Left ventricle myocardium inferior (tissue), 1 donor: Measurements from ENCODE around the gene ARL15. TPM values are rescaled to one million over a fixed set of nuclear protein-coding genes. Genes with fewer than 3 reads are reported as not detected.

Source experiments
- DNase-seq: peaks from one replicate; pipeline ENCODE4 v3.0.0-alpha.2; 2020
- H3K27ac ChIP-seq: fragments of 200-600 bp; replicated peaks from 2 replicates; pipeline ENCODE4 v1.8.0; 2021
- H3K27me3 ChIP-seq: fragments of 200-600 bp; 2 replicates; pipeline ENCODE4 v1.8.0; 2021; ENCODE audit warnings: low read depth
- H3K36me3 ChIP-seq: fragments of 200-600 bp; 2 replicates; pipeline ENCODE4 v1.8.0; 2021
- H3K4me1 ChIP-seq: fragments of 200-600 bp; 2 replicates; pipeline ENCODE4 v1.8.0; 2021
- H3K4me3 ChIP-seq: fragments of 200-600 bp; 2 replicates; pipeline ENCODE4 v1.8.0; 2021; ENCODE audit warnings: mild to moderate bottlenecking, moderate library complexity
- H3K9me3 ChIP-seq: fragments of 200-600 bp; replicated peaks from 2 replicates; pipeline ENCODE4 v1.8.0; 2021
- CTCF ChIP-seq: fragments of 200-600 bp; IDR thresholded peaks from 2 replicates; pipeline ENCODE4 v1.8.0; 2021; ENCODE audit warnings: antibody characterized with exemption, mild to moderate bottlenecking, borderline replicate concordance
- intact Hi-C: fragments of 100-400 bp; cut with micrococcal nuclease; formaldehyde crosslinking; loops from one replicate; pipeline ENCODE4 v1.11.0; 2022
- total RNA-seq: library from RNA; stranded (reverse); fragmentation: NEBNext Ultra II Directional; extraction: Animal tissue kit (Norgen Biotek cat#: 25700); gene quantifications from one replicate; pipeline ENCODE4 v1.2.1, GENCODE V29; 2021
- donor health status: DM: no; HTN: yes; CAD: no; lungs with severe emphysema.

Gene ARL15
- total RNA-seq, 1 donor from 2014 or later, result 18.2 TPM

GRCh38 chr5:54037205-54037604, 273.2 kb downstream of the ARL15 start:
- intact Hi-C loops, result no loop called here
- Histone ChIP-seq H3K9me3 (no peaks in the 10 kb centered on the region), H3K4me1 (peaks cover 18% of the 10 kb centered on the region), H3K4me3 (no peak overlapping the region), H3K27me3 (no peaks in the 10 kb centered on the region), H3K27ac (no peak overlapping the region), H3K36me3 (peaks cover under 1% of the 10 kb centered on the region)
- TF ChIP-seq CTCF, result no peak
- DNase-seq, result no peak

- no peaks in the 10 kb centered on the region for H3K4me1 ChIP-seq
- TF ChIP-seq CTCF, result no peak
- no peaks in the 10 kb centered on the region for H3K9me3 ChIP-seq
- intact Hi-C loops, result no loop called here
- peaks cover 10% of the 10 kb centered on the region for H3K36me3 ChIP-seq
- H3K27me3 ChIP-seq, result no peaks in the 10 kb centered on the region
- no peak overlapping the region for H3K27ac ChIP-seq
- no peak for DNase-seq
- H3K4me3 ChIP-seq, result no peak overlapping the region
Observed at GRCh38 chr5:54030981-54031380, 279.4 kb downstream of the ARL15 start.

GRCh38 chr5:54024466-54024865, 285.9 kb downstream of the ARL15 start:
- TF ChIP-seq CTCF, result no peak
- Histone ChIP-seq H3K4me3 (no peak overlapping the region), H3K27me3 (no peaks in the 10 kb centered on the region), H3K4me1 (peaks cover 4% of the 10 kb centered on the region), H3K36me3 (no peaks in the 10 kb centered on the region), H3K27ac (no peak overlapping the region), H3K9me3 (no peaks in the 10 kb centered on the region)
- no peak for DNase-seq
- intact Hi-C loops, result no loop called here

GRCh38 chr5:54022223-54022622, 288.1 kb downstream of the ARL15 start:
- TF ChIP-seq CTCF, result no peak
- no peak for DNase-seq
- no peaks in the 10 kb centered on the region for H3K9me3 ChIP-seq
- H3K27me3 ChIP-seq, result no peaks in the 10 kb centered on the region
- H3K27ac ChIP-seq, result no peak overlapping the region
- H3K4me3 ChIP-seq, result no peak overlapping the region
- H3K36me3 ChIP-seq, result no peaks in the 10 kb centered on the region
- H3K4me1 ChIP-seq, result peaks cover 4% of the 10 kb centered on the region
- intact Hi-C loops, result no loop called here

- intact Hi-C loops, result no loop called here
- Histone ChIP-seq H3K27ac (no peak overlapping the region), H3K9me3 (no peaks in the 10 kb centered on the region), H3K4me3 (no peak overlapping the region), H3K4me1 (peaks cover 4% of the 10 kb centered on the region), H3K36me3 (no peaks in the 10 kb centered on the region), H3K27me3 (no peaks in the 10 kb centered on the region)
- no peak for TF ChIP-seq CTCF
- DNase-seq, result no peak
Observed at GRCh38 chr5:54021431-54022164, 288.8 kb downstream of the ARL15 start.
